ENCODE results near the gene SMIM24.
A peak's percentile ranks its signal among the peaks of the same experiment; 100 is the strongest.

The SMIM24 gene

GRCh38 chr19:3459089-3459881 lies 21.0 kb downstream of the SMIM24 start:
- Histone ChIP-seq H3F3A (ENCODE audit: insufficient read depth, low read length) (no peaks in the 10 kb centered on the region), H4K20me1 (ENCODE audit: insufficient read depth, low read length) (no peaks in the 10 kb centered on the region), H2AFZ (ENCODE audit: low read length) (no peak overlapping the region), H3K9me2 (replicated peaks; ENCODE audit: insufficient read depth, low read length) (no peaks in the 10 kb centered on the region), H3K4me2 (ENCODE audit: low read depth, low read length) (peak overlapping the region; percentile 65; the same call in 1 of the 2 replicates), H3K9ac (ENCODE audit: low read length) (no peak overlapping the region), H3K27me3 (replicated peaks; ENCODE audit: insufficient read depth, low read length) (peaks cover 87% of the 10 kb centered on the region), H3K36me3 (replicated peaks; ENCODE audit: insufficient read depth, low read length) (no peaks in the 10 kb centered on the region), H3K9me3 (replicated peaks; ENCODE audit: insufficient read depth, low read length) (no peaks in the 10 kb centered on the region), H3K4me1 (ENCODE audit: low read length) (peaks cover 19% of the 10 kb centered on the region), H3K4me3 (ENCODE audit: low read length) (no peak overlapping the region), H3K79me2 (ENCODE audit: low read length) (no peaks in the 10 kb centered on the region), H3K27ac (ENCODE audit: low read length) (no peak overlapping the region)
- DNase-seq, result no peak
- TF ChIP-seq EZH2phosphoT487 (IDR thresholded peaks at IDR 0.05; ENCODE audit: low read length) (no peak), CTCF (IDR thresholded peaks at IDR 0.05; ENCODE audit: low read length) (no peak), EZH2 (optimal IDR thresholded peaks at IDR 0.05; ENCODE audit: low read depth, low read length) (no peak)

GRCh38 chr19:3458229-3459088 lies 21.9 kb downstream of the SMIM24 start:
- Histone ChIP-seq H3K4me2 (ENCODE audit: low read depth, low read length) (peak overlapping the region; percentile 65), H3K27ac (ENCODE audit: low read length) (no peak overlapping the region), H3K4me3 (ENCODE audit: low read length) (peak overlapping the region; percentile 33; the same call in 1 of the 2 replicates)

More at GRCh38 chr19:3458229-3459088, 21.9 kb downstream of the SMIM24 start:
- no peak for DNase-seq
- Histone ChIP-seq H3K9me3 (replicated peaks; ENCODE audit: insufficient read depth, low read length) (no peaks in the 10 kb centered on the region), H3K79me2 (ENCODE audit: low read length) (no peaks in the 10 kb centered on the region), H3K9me2 (replicated peaks; ENCODE audit: insufficient read depth, low read length) (no peaks in the 10 kb centered on the region), H3K36me3 (replicated peaks; ENCODE audit: insufficient read depth, low read length) (no peaks in the 10 kb centered on the region), H3K9ac (ENCODE audit: low read length) (no peak overlapping the region), H4K20me1 (ENCODE audit: insufficient read depth, low read length) (no peaks in the 10 kb centered on the region), H3F3A (ENCODE audit: insufficient read depth, low read length) (no peaks in the 10 kb centered on the region), H3K4me1 (ENCODE audit: low read length) (peaks cover 19% of the 10 kb centered on the region), H2AFZ (ENCODE audit: low read length) (peak overlapping the region; percentile 32; the same call in 1 of the 2 replicates), H3K27me3 (replicated peaks; ENCODE audit: insufficient read depth, low read length) (peaks cover 88% of the 10 kb centered on the region)
- TF ChIP-seq EZH2phosphoT487 (IDR thresholded peaks at IDR 0.05; ENCODE audit: low read length) (no peak), EZH2 (optimal IDR thresholded peaks at IDR 0.05; ENCODE audit: low read depth, low read length) (no peak), CTCF (IDR thresholded peaks at IDR 0.05; ENCODE audit: low read length) (no peak)
